KMS-11 (cell line): Measurements from ENCODE around the gene RABEP1.

Source experiments
- H2AFZ ChIP-seq: fragments of 200-600 bp; sonication (generic); 2 replicates; pipeline ENCODE4 v1.6.1; 2016; ENCODE audit warnings: antibody characterized with exemption, mixed run types, low read depth
- H3K27ac ChIP-seq: fragments of 200-600 bp; sonication (generic); 2 replicates; pipeline ENCODE4 v1.6.1; 2016; ENCODE audit warnings: mild to moderate bottlenecking, mixed run types
- H3K27me3 ChIP-seq: fragments of 200-600 bp; sonication (generic); 2 replicates; pipeline ENCODE4 v1.6.1; 2017; ENCODE audit warnings: mild to moderate bottlenecking, low read depth, mixed run types, moderate library complexity; ENCODE audit not compliant: insufficient read depth
- H3K36me3 ChIP-seq: fragments of 200-600 bp; sonication (generic); 2 replicates; pipeline ENCODE4 v1.6.1; 2017; ENCODE audit warnings: mild to moderate bottlenecking, mixed run types; ENCODE audit not compliant: insufficient read depth
- H3K4me1 ChIP-seq: fragments of 200-600 bp; sonication (generic); 2 replicates; pipeline ENCODE4 v1.6.1; 2016; ENCODE audit warnings: mild to moderate bottlenecking, low read depth, mixed run types; ENCODE audit not compliant: poor library complexity, severe bottlenecking
- H3K4me2 ChIP-seq: fragments of 200-600 bp; sonication (generic); 2 replicates; pipeline ENCODE4 v1.7.0; 2016; ENCODE audit warnings: mild to moderate bottlenecking, mixed run types
- H3K4me3 ChIP-seq: fragments of 200-600 bp; sonication (generic); IDR thresholded peaks from 2 replicates; pipeline ENCODE4 v1.6.1; 2017; ENCODE audit warnings: low read depth, low read length, mixed read lengths; ENCODE audit not compliant: insufficient read depth
- H3K79me2 ChIP-seq: fragments of 200-600 bp; sonication (generic); 2 replicates; pipeline ENCODE4 v1.6.1; 2016; ENCODE audit warnings: low read depth, mixed run types; ENCODE audit not compliant: insufficient read depth
- H3K9ac ChIP-seq: fragments of 200-600 bp; sonication (generic); 2 replicates; pipeline ENCODE4 v1.6.1; 2016; ENCODE audit warnings: mild to moderate bottlenecking, mixed run types
- H4K20me1 ChIP-seq: fragments of 200-600 bp; sonication (generic); 2 replicates; pipeline ENCODE4 v1.6.1; 2016; ENCODE audit warnings: mild to moderate bottlenecking, mixed run types; ENCODE audit not compliant: insufficient read depth
- CTCF ChIP-seq: fragments of 200-600 bp; sonication (generic); conservative IDR thresholded peaks from 2 replicates; pipeline ENCODE4 v1.6.1; 2017; ENCODE audit warnings: low read depth, mild to moderate bottlenecking, antibody characterized with exemption, low read length, moderate library complexity, mixed read lengths

The RABEP1 gene

GRCh38 chr17:5410594-5411272 lies 128.6 kb downstream of the RABEP1 start:
- Histone ChIP-seq H3K79me2 (no peaks in the 10 kb centered on the region), H3K4me1 (no peaks in the 10 kb centered on the region), H3K36me3 (no peaks in the 10 kb centered on the region), H3K4me2 (no peak overlapping the region), H4K20me1 (no peaks in the 10 kb centered on the region), H3K4me3 (no peak overlapping the region), H3K9ac (no peak overlapping the region), H2AFZ (no peak overlapping the region), H3K27ac (no peak overlapping the region), H3K27me3 (no peaks in the 10 kb centered on the region)
- TF ChIP-seq CTCF: no peak

GRCh38 chr17:5413682-5414081 lies 131.6 kb downstream of the RABEP1 start:
- no peaks in the 10 kb centered on the region for H3K27me3 ChIP-seq
- no peak overlapping the region for H3K4me3 ChIP-seq
- no peaks in the 10 kb centered on the region for H3K36me3 ChIP-seq
- H3K79me2 ChIP-seq: peaks cover 19% of the 10 kb centered on the region; the same call in 1 of the 2 replicates
- H4K20me1 ChIP-seq: no peaks in the 10 kb centered on the region
- H3K4me2 ChIP-seq: no peak overlapping the region
- H3K9ac ChIP-seq: no peak overlapping the region
- no peaks in the 10 kb centered on the region for H3K4me1 ChIP-seq
- H3K27ac ChIP-seq: no peak overlapping the region
- no peak overlapping the region for H2AFZ ChIP-seq
- TF ChIP-seq CTCF: no peak

GRCh38 chr17:5416901-5417300 lies 134.8 kb downstream of the RABEP1 start:
- H3K4me3 ChIP-seq: no peak overlapping the region
- no peak overlapping the region for H2AFZ ChIP-seq
- no peaks in the 10 kb centered on the region for H4K20me1 ChIP-seq
- no peaks in the 10 kb centered on the region for H3K27me3 ChIP-seq
- H3K9ac ChIP-seq: no peak overlapping the region
- H3K4me1 ChIP-seq: no peaks in the 10 kb centered on the region
- no peak overlapping the region for H3K27ac ChIP-seq
- peaks cover 20% of the 10 kb centered on the region; the same call in 1 of the 2 replicates for H3K79me2 ChIP-seq
- no peaks in the 10 kb centered on the region for H3K36me3 ChIP-seq
- no peak overlapping the region for H3K4me2 ChIP-seq
- no peak for TF ChIP-seq CTCF

- Histone ChIP-seq H3K9ac (peak overlapping the region; percentile 57; the same call in 1 of the 2 replicates), H3K27me3 (no peaks in the 10 kb centered on the region), H3K4me1 (no peaks in the 10 kb centered on the region), H3K27ac (peak overlapping the region; percentile 64), H3K79me2 (peaks cover 20% of the 10 kb centered on the region; the same call in 1 of the 2 replicates), H2AFZ (no peak overlapping the region; the same call in 1 of the 2 replicates), H4K20me1 (no peaks in the 10 kb centered on the region), H3K4me2 (peak overlapping the region; percentile 51), H3K36me3 (no peaks in the 10 kb centered on the region), H3K4me3 (no peak overlapping the region)
- no peak for TF ChIP-seq CTCF
Observed at GRCh38 chr17:5418858-5419355, 136.8 kb downstream of the RABEP1 start.
